Measurements from ENCODE around the gene STRAP.

DNA sequence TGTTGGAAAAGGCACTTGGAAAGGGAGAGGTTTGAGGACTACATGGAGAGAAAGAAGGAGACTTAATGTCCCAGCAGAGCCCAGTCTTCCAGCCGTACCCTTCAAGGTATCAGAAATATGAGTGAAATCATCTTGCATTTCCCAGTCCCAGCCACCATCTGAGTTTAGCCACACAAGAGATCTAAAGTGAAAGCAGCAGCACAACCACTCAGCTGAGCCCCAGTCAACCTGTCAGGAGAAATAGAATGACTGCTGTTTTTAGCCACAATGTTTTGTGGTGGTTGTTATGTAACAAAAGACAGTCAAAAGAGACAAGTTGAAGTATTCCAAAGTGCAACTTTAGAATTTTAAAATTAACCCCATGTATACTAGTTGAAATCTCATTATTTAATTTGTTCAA lies 56.9 kb downstream of the STRAP start:
- TF ChIP-seq EZH2 (IDR thresholded peaks at IDR 0.05; ENCODE audit: borderline replicate concordance, insufficient read depth, low read depth, low read length, poor library complexity, severe bottlenecking): no peak
- TF ChIP-seq, protein P1, sequence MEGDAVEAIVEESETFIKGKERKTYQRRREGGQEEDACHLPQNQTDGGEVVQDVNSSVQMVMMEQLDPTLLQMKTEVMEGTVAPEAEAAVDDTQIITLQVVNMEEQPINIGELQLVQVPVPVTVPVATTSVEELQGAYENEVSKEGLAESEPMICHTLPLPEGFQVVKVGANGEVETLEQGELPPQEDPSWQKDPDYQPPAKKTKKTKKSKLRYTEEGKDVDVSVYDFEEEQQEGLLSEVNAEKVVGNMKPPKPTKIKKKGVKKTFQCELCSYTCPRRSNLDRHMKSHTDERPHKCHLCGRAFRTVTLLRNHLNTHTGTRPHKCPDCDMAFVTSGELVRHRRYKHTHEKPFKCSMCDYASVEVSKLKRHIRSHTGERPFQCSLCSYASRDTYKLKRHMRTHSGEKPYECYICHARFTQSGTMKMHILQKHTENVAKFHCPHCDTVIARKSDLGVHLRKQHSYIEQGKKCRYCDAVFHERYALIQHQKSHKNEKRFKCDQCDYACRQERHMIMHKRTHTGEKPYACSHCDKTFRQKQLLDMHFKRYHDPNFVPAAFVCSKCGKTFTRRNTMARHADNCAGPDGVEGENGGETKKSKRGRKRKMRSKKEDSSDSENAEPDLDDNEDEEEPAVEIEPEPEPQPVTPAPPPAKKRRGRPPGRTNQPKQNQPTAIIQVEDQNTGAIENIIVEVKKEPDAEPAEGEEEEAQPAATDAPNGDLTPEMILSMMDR (IDR thresholded peaks at IDR 0.05): no peak

All from B cell (primary cell).